GM12878 (cell line): ENCODE measurements around the gene SLC45A1. TPM values are rescaled to one million over a fixed set of nuclear protein-coding genes. Genes with fewer than 3 reads are reported as not detected.
A peak's percentile ranks its signal among the peaks of the same experiment; 100 is the strongest.

Experiments
- ATAC-seq: fragments of 200-7000 bp; cut with Tn5 transposase; 3 replicates; pipeline ENCODE4 v1.9.1; 2020; ENCODE audit warnings: mild to moderate bottlenecking, moderate library complexity
- BruUV-seq: library from RNA; stranded (reverse); fragments of 400-500 nt; replicated peaks from 2 replicates; lab custom pipeline; 2021; lab: Mats Ljungman, UMichigan
- CTCF ChIA-PET: fragments of 300-600 bp; sonication (Branson Sonifier 250); formaldehyde crosslinking; extraction: SDS; loops from one replicate; lab custom pipeline; 2021; ENCODE audit warnings: inconsistent platforms; lab: Yijun Ruan, JAX
- POLR2A ChIA-PET: fragments of 350-600 bp; formaldehyde crosslinking; extraction: SDS; loops from one replicate; lab custom pipeline; 2021; ENCODE audit warnings: inconsistent platforms; lab: Charles Lee
- RAD21 ChIA-PET: fragments of 300-600 bp; sonication (Branson Sonifier 250); formaldehyde crosslinking; loops from one replicate; lab custom pipeline; 2023; ENCODE audit warnings: antibody characterized with exemption; ENCODE audit not compliant: unreplicated experiment; lab: Charles Lee
- SMC1A ChIA-PET: fragments of 300-600 bp; sonication (Branson Sonifier 250); formaldehyde crosslinking; loops from one replicate; lab custom pipeline; 2023; ENCODE audit not compliant: unreplicated experiment, uncharacterized antibody; lab: Charles Lee
- DNase-seq: peaks from one replicate; pipeline ENCODE4 v3.0.0-alpha.2; 2011; ENCODE audit warnings: low read depth, low spot score
- FAIRE-seq: peaks from 3 replicates; lab custom pipeline; 2011; peaks lifted over from hg19 to GRCh38; lab: Jason Lieb, UNC
- H2AFZ ChIP-seq: 2 replicates; pipeline ENCODE4 v1.6.0; 2011; ENCODE audit warnings: low read depth, low read length, control low read depth; ENCODE audit not compliant: control insufficient read depth
- H3K27ac ChIP-seq: 2 replicates; pipeline ENCODE4 v1.5.1; 2011; ENCODE audit warnings: control low read depth; ENCODE audit not compliant: control insufficient read depth, insufficient read depth
- H3K27me3 ChIP-seq, 2 experiments: replicated peaks in 1 of 2; 2 replicates each; pipeline versions ENCODE4 v1.6.0 to v1.6.1; 2011; ENCODE audit warnings: low read length in 1 of 2; ENCODE audit not compliant: control insufficient read depth in 2 of 2, insufficient read depth in 2 of 2
- H3K36me3 ChIP-seq, 2 experiments: 2 replicates each; pipeline ENCODE4 v1.5.1; 2011; ENCODE audit warnings: low read length in 1 of 2; ENCODE audit not compliant: control insufficient read depth in 2 of 2, insufficient read depth in 2 of 2
- H3K4me1 ChIP-seq: 2 replicates; pipeline ENCODE4 v1.6.1; 2011; ENCODE audit warnings: mild to moderate bottlenecking, low read length, moderate library complexity, mixed read lengths; ENCODE audit not compliant: control insufficient read depth, insufficient read depth
- H3K4me2 ChIP-seq: 2 replicates; pipeline ENCODE4 v1.6.0; 2011; ENCODE audit warnings: control low read depth; ENCODE audit not compliant: control insufficient read depth, insufficient read depth
- H3K4me3 ChIP-seq: fragments of 200-600 bp; sonication (generic); 2 replicates; pipeline ENCODE4 v1.5.1; 2016
- H3K79me2 ChIP-seq: 2 replicates; pipeline ENCODE4 v1.6.0; 2011; ENCODE audit warnings: low read length; ENCODE audit not compliant: control insufficient read depth, insufficient read depth
- H3K9ac ChIP-seq: 2 replicates; pipeline ENCODE4 v1.8.0; 2011; ENCODE audit warnings: low read length, control low read depth, mixed read lengths; ENCODE audit not compliant: control insufficient read depth, insufficient read depth
- H3K9me3 ChIP-seq: replicated peaks from 3 replicates; pipeline ENCODE4 v1.5.1; 2011; ENCODE audit warnings: mild to moderate bottlenecking, low read length; ENCODE audit not compliant: control insufficient read depth, insufficient read depth
- H4K20me1 ChIP-seq: 2 replicates; pipeline ENCODE4 v1.6.0; 2011; ENCODE audit not compliant: control insufficient read depth, insufficient read depth
- ATF7 ChIP-seq: fragments of 450-650 bp; IDR thresholded peaks from 2 replicates; pipeline ENCODE4 v1.6.1; 2016; ENCODE audit warnings: low read depth, mild to moderate bottlenecking
- KLF5 ChIP-seq: fragments of 450-650 bp; IDR thresholded peaks from 2 replicates; pipeline ENCODE4 v1.6.1; 2014; ENCODE audit warnings: mild to moderate bottlenecking; ENCODE audit not compliant: partially characterized antibody
- RAD21 ChIP-seq: IDR thresholded peaks from 2 replicates; pipeline ENCODE4 v1.6.1; 2011; ENCODE audit warnings: mild to moderate bottlenecking, low read depth, low read length, moderate library complexity; ENCODE audit not compliant: insufficient read depth
- SMC3 ChIP-seq: IDR thresholded peaks from 2 replicates; pipeline ENCODE4 v1.6.1; 2011; ENCODE audit warnings: low read length, improper control_type of control experiment, borderline replicate concordance
- STAT1 ChIP-seq: fragments of 450-650 bp; conservative IDR thresholded peaks from 2 replicates; pipeline ENCODE4 v1.6.1; 2014; ENCODE audit warnings: antibody characterized with exemption, mild to moderate bottlenecking
- YY1 ChIP-seq: IDR thresholded peaks from 2 replicates; pipeline ENCODE4 v1.6.1; 2011; ENCODE audit warnings: low read depth, mild to moderate bottlenecking, low read length
- ZNF217 ChIP-seq: fragments of 450-650 bp; IDR thresholded peaks from 2 replicates; pipeline ENCODE4 v1.6.1; 2017; ENCODE audit warnings: antibody characterized with exemption, mild to moderate bottlenecking
- WGBS: methylation state at CpG from one replicate; pipeline ENCODE4 v1.1.6; 2016; ENCODE audit warnings: low lambda C conversion rate; ENCODE audit not compliant: insufficient replicate concordance, insufficient coverage; ENCODE audit errors: missing lambda C conversion rate; 5-methylcytosine and 5-hydroxymethylcytosine counted together
- in situ Hi-C: fragments of 300-500 bp; cut with MboI; formaldehyde crosslinking; loops from 9 replicates; pipeline ENCODE4 v1.14.3; 2018; ENCODE audit warnings: mixed read lengths
- intact Hi-C: fragments of 100-400 bp; cut with micrococcal nuclease; formaldehyde crosslinking; loops from one replicate; pipeline ENCODE4 v1.14.2; 2022; ENCODE audit not compliant: unreplicated experiment
- polyA plus RNA-seq, 11 experiments: library from polyadenylated mRNA; depleted of rRNA in 4 of 11; unstranded in 6 of 11; stranded (reverse) in 5 of 11; fragments of >200 nt; fragmentation: Nextera tagmentation in 4 of 11; fragmentation: Illumina TruSeq in 1 of 11; extraction: Ambion mirVana in 4 of 11; extraction: Trizol in 1 of 11; gene quantifications; 1 replicate in 1 of 11; 2 replicates in 10 of 11; pipeline versions ENCODE4 v1.2.1 to v1.2.3, GENCODE V29; 2011 to 2016; ENCODE audit warnings: inconsistent platforms in 2 of 11, missing spikeins in 2 of 11, low read depth in 1 of 11
- total RNA-seq, 4 experiments: library from RNA; depleted of rRNA in 3 of 4; stranded (reverse); fragments of >200 nt in 3 of 4; fragmentation: Illumina TruSeq in 1 of 4; extraction: Trizol in 1 of 4; gene quantifications; 2 replicates each; pipeline versions ENCODE4 v1.2.1 to v1.2.3, GENCODE V29; 2013 to 2021
- TF ChIP-seq, protein P1 (sequence below), 3 experiments: IDR thresholded peaks in 2 of 3; conservative IDR thresholded peaks in 1 of 3; 2 replicates each; pipeline ENCODE4 v1.5.1; 2011; ENCODE audit warnings: low read depth in 3 of 3, low read length in 3 of 3, mild to moderate bottlenecking in 3 of 3, control low read depth in 2 of 3, moderate library complexity in 2 of 3, inconsistent platforms in 1 of 3, mixed read lengths in 1 of 3; ENCODE audit not compliant: control insufficient read depth in 2 of 3, insufficient read depth in 1 of 3; ENCODE audit errors: extremely low read depth in 1 of 3

The SLC45A1 gene
- total and polyA plus RNA-seq, 10 of the 15 experiments (the other 5 are each of a cell fraction or from before 2014, with no cell fraction given) = 0.07 to 0.23 (median 0.13) TPM; not detected in 6

DNA sequence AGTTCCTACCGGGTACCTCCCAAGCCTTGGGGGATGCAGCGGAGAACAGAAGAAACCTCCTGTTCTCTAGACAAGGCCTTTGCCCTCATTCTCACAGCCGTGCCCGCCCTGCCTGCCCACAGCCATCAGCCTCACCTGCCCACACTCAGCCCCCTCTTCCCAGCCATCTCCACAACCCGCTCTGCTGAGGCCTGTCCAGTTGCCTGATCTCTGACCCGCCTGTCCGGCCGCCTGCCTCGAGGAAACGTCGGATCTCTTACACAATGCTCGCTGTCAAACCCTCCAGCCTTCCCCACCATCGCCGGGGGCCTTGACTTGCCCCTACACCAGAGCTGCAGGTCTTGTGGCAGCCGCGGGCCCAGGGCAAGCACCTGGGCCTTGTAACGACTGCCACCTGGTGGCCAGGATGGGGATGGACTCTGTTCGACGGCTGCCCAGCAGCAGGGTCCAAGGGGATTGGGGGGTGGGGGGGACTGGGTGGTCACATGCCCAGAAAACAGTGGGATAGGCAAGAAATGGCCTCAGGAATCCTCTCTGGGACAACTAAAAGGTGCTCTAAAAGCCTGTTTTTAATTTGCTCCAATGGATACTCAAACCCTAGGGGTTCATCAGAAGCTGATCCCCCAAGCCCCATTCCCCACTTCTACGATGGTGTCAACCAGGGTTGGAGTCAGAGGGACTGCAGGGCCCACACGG, 31.0 kb downstream of the SLC45A1 start:
- ChIA-PET SMC1A (interaction anchor here (1.3 to 3.9 kb wide), 2 partner anchors 331 to 334 kb away, joined by 8 to 16 read pairs; no protein-coding TSS in a partner anchor), CTCF (interaction anchor here (0.6 to 3.6 kb wide), 11 partner anchors 10 to 682 kb away, joined by 3 to 76 read pairs (median 5); no protein-coding TSS in a partner anchor), RAD21 (interaction anchor here (0.5 to 3.1 kb wide), 6 partner anchors 34 to 449 kb away, joined by 3 to 20 read pairs (median 4); no protein-coding TSS in a partner anchor), POLR2A (interaction anchor here (0.7 kb wide), 1 partner anchor 130 kb away, joined by 3 read pairs; no protein-coding TSS in a partner anchor)
- H3K4me1 ChIP-seq = no peaks in the 10 kb centered on the region
- H3K79me2 ChIP-seq = no peaks in the 10 kb centered on the region
- H4K20me1 ChIP-seq = no peaks in the 10 kb centered on the region
- DNase-seq (no peak), ATAC-seq (peak; percentile 88), FAIRE-seq (peak; percentile 31)
- H3K9ac ChIP-seq = no peak overlapping the region
- no peak overlapping the region for H3K4me2 ChIP-seq
- in situ Hi-C loops (loop anchor here (10.0 kb wide), 1 partner anchor 334 kb away; no protein-coding TSS in a partner anchor), intact Hi-C loops (loop anchor here (1.0 to 10.0 kb wide), 3 partner anchors 334 to 684 kb away; no protein-coding TSS in a partner anchor)
- no TSS peak for BruUV-seq
- TF ChIP-seq STAT1 (no peak), ATF7 (no peak), RAD21 (peak; percentile 86), SMC3 (peak; percentile 83), YY1 (peak; percentile 67; the same call in 1 of the 2 replicates), ZNF217 (no peak), KLF5 (peak; percentile 10)
- TF ChIP-seq, protein P1, sequence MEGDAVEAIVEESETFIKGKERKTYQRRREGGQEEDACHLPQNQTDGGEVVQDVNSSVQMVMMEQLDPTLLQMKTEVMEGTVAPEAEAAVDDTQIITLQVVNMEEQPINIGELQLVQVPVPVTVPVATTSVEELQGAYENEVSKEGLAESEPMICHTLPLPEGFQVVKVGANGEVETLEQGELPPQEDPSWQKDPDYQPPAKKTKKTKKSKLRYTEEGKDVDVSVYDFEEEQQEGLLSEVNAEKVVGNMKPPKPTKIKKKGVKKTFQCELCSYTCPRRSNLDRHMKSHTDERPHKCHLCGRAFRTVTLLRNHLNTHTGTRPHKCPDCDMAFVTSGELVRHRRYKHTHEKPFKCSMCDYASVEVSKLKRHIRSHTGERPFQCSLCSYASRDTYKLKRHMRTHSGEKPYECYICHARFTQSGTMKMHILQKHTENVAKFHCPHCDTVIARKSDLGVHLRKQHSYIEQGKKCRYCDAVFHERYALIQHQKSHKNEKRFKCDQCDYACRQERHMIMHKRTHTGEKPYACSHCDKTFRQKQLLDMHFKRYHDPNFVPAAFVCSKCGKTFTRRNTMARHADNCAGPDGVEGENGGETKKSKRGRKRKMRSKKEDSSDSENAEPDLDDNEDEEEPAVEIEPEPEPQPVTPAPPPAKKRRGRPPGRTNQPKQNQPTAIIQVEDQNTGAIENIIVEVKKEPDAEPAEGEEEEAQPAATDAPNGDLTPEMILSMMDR (IDR thresholded peaks at IDR 0.05 in 2 of 3, conservative IDR thresholded peaks at IDR 0.05 in 1 of 3; ENCODE audit: control insufficient read depth in 2 of 3, extremely low read depth in 1 of 3, insufficient read depth in 1 of 3, low read depth in 3 of 3, low read length in 3 of 3) = peak; percentile 70 to 91 (median 78)
- H3K27ac ChIP-seq = no peak overlapping the region
- peaks cover 0 to 5% of the 10 kb centered on the region in 2 experiments; a peak in 2 of 4 replicates for H3K36me3 ChIP-seq
- H2AFZ ChIP-seq = no peak overlapping the region
- WGBS = 13% methylated on average over 21 of the region's 21 CpGs
- H3K27me3 ChIP-seq = no peaks in the 10 kb centered on the region
- H3K9me3 ChIP-seq = no peaks in the 10 kb centered on the region
- no peak overlapping the region for H3K4me3 ChIP-seq
